Measurements from ENCODE around the gene HDAC7. TPM values are rescaled to one million over a fixed set of nuclear protein-coding genes. Genes with fewer than 3 reads are reported as not detected.

HDAC7 gene
- total RNA-seq, 1 experiment from 2014 or later: 71.2 TPM

GRCh38 chr12:47805417-47805816 lies 14.3 kb downstream of the HDAC7 start:
- intact Hi-C loops (cut with micrococcal nuclease; ENCODE audit: unreplicated experiment): no loop called here
- peaks cover 9% of the 10 kb centered on the region for H3K4me1 Mint-ChIP-seq (ENCODE audit: low read depth, unreplicated experiment)
- Histone ChIP-seq H3K27me3 (replicated peaks; ENCODE audit: control insufficient read depth, insufficient read depth, low read length) (no peaks in the 10 kb centered on the region), H3K4me1 (peaks cover 14% of the 10 kb centered on the region; the same call in 1 of the 2 replicates), H3K36me3 (ENCODE audit: control insufficient read depth, insufficient read depth, low read length) (no peaks in the 10 kb centered on the region; the same call in 1 of the 2 replicates), H3K4me3 (ENCODE audit: low read depth, low read length) (no peak overlapping the region), H3K9me3 (no peaks in the 10 kb centered on the region)
- H3K27ac Mint-ChIP-seq (ENCODE audit: unreplicated experiment): no peak overlapping the region
- ChIA-PET POLR2A (no interaction called here), CTCF (interaction anchor here (3.3 kb wide), 1 partner anchor 33 kb away, joined by 21 read pairs; no protein-coding TSS in a partner anchor)
- BruUV-seq (replicated peaks): no TSS peak
- no peaks in the 10 kb centered on the region for H3K9me3 Mint-ChIP-seq (ENCODE audit: unreplicated experiment)
- no peak for TF ChIP-seq CTCF (IDR thresholded peaks at IDR 0.05; ENCODE audit: insufficient read depth in 1 of 2, low read depth in 1 of 2, low read length in 1 of 2, severe bottlenecking in 1 of 2, unreplicated experiment in 1 of 2)
- H3K36me3 Mint-ChIP-seq (ENCODE audit: insufficient read depth, unreplicated experiment): peaks cover 22% of the 10 kb centered on the region
- no peak overlapping the region for H3K4me3 Mint-ChIP-seq (ENCODE audit: unreplicated experiment)
- no peaks in the 10 kb centered on the region for H3K27me3 Mint-ChIP-seq (ENCODE audit: insufficient read depth, unreplicated experiment)
- DNase-seq: no peak

- TF ChIP-seq CTCF (IDR thresholded peaks at IDR 0.05; ENCODE audit: insufficient read depth in 1 of 2, low read depth in 1 of 2, low read length in 1 of 2, severe bottlenecking in 1 of 2, unreplicated experiment in 1 of 2): no peak
- Mint-ChIP-seq H3K36me3 (ENCODE audit: insufficient read depth, unreplicated experiment) (peaks cover 22% of the 10 kb centered on the region), H3K27me3 (ENCODE audit: insufficient read depth, unreplicated experiment) (no peaks in the 10 kb centered on the region), H3K4me1 (ENCODE audit: low read depth, unreplicated experiment) (peaks cover 9% of the 10 kb centered on the region), H3K9me3 (ENCODE audit: unreplicated experiment) (no peaks in the 10 kb centered on the region), H3K27ac (ENCODE audit: unreplicated experiment) (no peak overlapping the region), H3K4me3 (ENCODE audit: unreplicated experiment) (no peak overlapping the region)
- DNase-seq: no peak
- Histone ChIP-seq H3K27me3 (replicated peaks; ENCODE audit: control insufficient read depth, insufficient read depth, low read length) (no peaks in the 10 kb centered on the region), H3K9me3 (no peaks in the 10 kb centered on the region), H3K36me3 (ENCODE audit: control insufficient read depth, insufficient read depth, low read length) (no peaks in the 10 kb centered on the region), H3K4me1 (peaks cover 14% of the 10 kb centered on the region; the same call in 1 of the 2 replicates), H3K4me3 (ENCODE audit: low read depth, low read length) (no peak overlapping the region)
- ChIA-PET CTCF (interaction anchor here (0.6 to 3.9 kb wide), 2 partner anchors 34 to 39 kb away, joined by 3 to 26 read pairs; no protein-coding TSS in a partner anchor), POLR2A (no interaction called here)
- BruUV-seq (replicated peaks): no TSS peak
- intact Hi-C loops (cut with micrococcal nuclease; ENCODE audit: unreplicated experiment): no loop called here
Observed at GRCh38 chr12:47804171-47804570, 15.5 kb downstream of the HDAC7 start.

- no peak overlapping the region for H3K27ac Mint-ChIP-seq (ENCODE audit: unreplicated experiment)
Observed at GRCh38 chr12:47803191-47803875, 16.4 kb downstream of the HDAC7 start.

More at GRCh38 chr12:47803191-47803875, 16.4 kb downstream of the HDAC7 start:
- no peaks in the 10 kb centered on the region for H3K27me3 Mint-ChIP-seq (ENCODE audit: insufficient read depth, unreplicated experiment)
- H3K4me3 ChIP-seq (ENCODE audit: low read depth, low read length): no peak overlapping the region
- BruUV-seq (replicated peaks): no TSS peak
- H3K9me3 Mint-ChIP-seq (ENCODE audit: unreplicated experiment): no peaks in the 10 kb centered on the region
- no peaks in the 10 kb centered on the region for H3K27me3 ChIP-seq (replicated peaks; ENCODE audit: control insufficient read depth, insufficient read depth, low read length)
- no peaks in the 10 kb centered on the region for H3K9me3 ChIP-seq
- no peak for DNase-seq
- no peak for TF ChIP-seq CTCF (IDR thresholded peaks at IDR 0.05; ENCODE audit: insufficient read depth in 1 of 2, low read depth in 1 of 2, low read length in 1 of 2, severe bottlenecking in 1 of 2, unreplicated experiment in 1 of 2)
- CTCF ChIA-PET: interaction anchor here (3.0 to 3.9 kb wide), 2 partner anchors 32 to 35 kb away, joined by 7 to 26 read pairs; no protein-coding TSS in a partner anchor
- intact Hi-C loops (cut with micrococcal nuclease; ENCODE audit: unreplicated experiment): no loop called here
- H3K36me3 ChIP-seq (ENCODE audit: control insufficient read depth, insufficient read depth, low read length): no peaks in the 10 kb centered on the region
- peaks cover 9% of the 10 kb centered on the region; the same call in 1 of the 2 replicates for H3K4me1 ChIP-seq
- H3K4me1 Mint-ChIP-seq (ENCODE audit: low read depth, unreplicated experiment): peaks cover 1% of the 10 kb centered on the region
- no peak overlapping the region for H3K4me3 Mint-ChIP-seq (ENCODE audit: unreplicated experiment)
- H3K36me3 Mint-ChIP-seq (ENCODE audit: insufficient read depth, unreplicated experiment): peaks cover 22% of the 10 kb centered on the region
- POLR2A ChIA-PET: no interaction called here

All from Caco-2 (cell line).